ENCODE data around the gene NDUFAB1.

- TF ChIP-seq CTCF (IDR thresholded peaks at IDR 0.05 in 4 of 5, conservative IDR thresholded peaks at IDR 0.05 in 1 of 5), result no peak
- no peak for TF ChIP-seq POLR2A (IDR thresholded peaks at IDR 0.05)
Measured at GRCh38 chr16:23534868-23535860, 61.0 kb downstream of the NDUFAB1 start.

Measured in gastrocnemius medialis (tissue), 4 donors.